ENCODE measurements around the gene FA2H.

Gene FA2H

GRCh38 chr16:74743045-74743667 lies 31.5 kb downstream of the FA2H start:
- DNase-seq (ENCODE audit: low spot score), result no peak

- no peak for DNase-seq (ENCODE audit: low spot score)
Observed at GRCh38 chr16:74742051-74742481, 32.6 kb downstream of the FA2H start.

GRCh38 chr16:74740795-74741304 lies 33.8 kb downstream of the FA2H start:
- no peak for DNase-seq (ENCODE audit: low spot score)

- DNase-seq (ENCODE audit: low spot score), result no peak
Observed at GRCh38 chr16:74739275-74739674, 35.3 kb downstream of the FA2H start.

GRCh38 chr16:74738816-74739215 lies 35.8 kb downstream of the FA2H start:
- no peak for DNase-seq (ENCODE audit: low spot score)

- no peak for DNase-seq (ENCODE audit: low spot score)
Observed at GRCh38 chr16:74738113-74738541, 36.5 kb downstream of the FA2H start.

- no peak for DNase-seq (ENCODE audit: low spot score)
Observed at GRCh38 chr16:74737521-74737920, 37.1 kb downstream of the FA2H start.

- DNase-seq (ENCODE audit: low spot score), result no peak
Observed at GRCh38 chr16:74736531-74737157, 38.0 kb downstream of the FA2H start.

- no peak for DNase-seq (ENCODE audit: low spot score)
Observed at GRCh38 chr16:74735554-74735953, 39.1 kb downstream of the FA2H start.

- no peak for DNase-seq (ENCODE audit: low spot score)
Observed at GRCh38 chr16:74735162-74735452, 39.5 kb downstream of the FA2H start.

- DNase-seq (ENCODE audit: low spot score), result peak; percentile 75
Observed at GRCh38 chr16:74734361-74735161, 40.1 kb downstream of the FA2H start.

GRCh38 chr16:74732707-74733350 lies 41.8 kb downstream of the FA2H start:
- DNase-seq (ENCODE audit: low spot score), result no peak

- no peak for DNase-seq (ENCODE audit: low spot score)
Observed at GRCh38 chr16:74731853-74732477, 42.7 kb downstream of the FA2H start.

GRCh38 chr16:74729783-74730683 lies 44.6 kb downstream of the FA2H start:
- no peak for DNase-seq (ENCODE audit: low spot score)

- DNase-seq (ENCODE audit: low spot score), result no peak
Observed at GRCh38 chr16:74727903-74728302, 46.7 kb downstream of the FA2H start.

GRCh38 chr16:74726716-74727115 lies 47.9 kb downstream of the FA2H start:
- peak; percentile 74 for DNase-seq (ENCODE audit: low spot score)

GRCh38 chr16:74725651-74726455 lies 48.8 kb downstream of the FA2H start:
- DNase-seq (ENCODE audit: low spot score), result no peak

GRCh38 chr16:74724820-74725549 lies 49.6 kb downstream of the FA2H start:
- DNase-seq (ENCODE audit: low spot score), result no peak

GRCh38 chr16:74723256-74723655 lies 51.4 kb downstream of the FA2H start:
- peak; percentile 12 for DNase-seq (ENCODE audit: low spot score)
